Hepatocyte (in vitro differentiated cells): Measurements from ENCODE around the gene DCC.

Source experiments
- CTCF ChIP-seq: fragments of 200-600 bp; sonication (generic); IDR thresholded peaks from 2 replicates; pipeline ENCODE4 v1.5.1; 2016; ENCODE audit warnings: antibody characterized with exemption, mild to moderate bottlenecking; ENCODE audit not compliant: poor library complexity
- EZH2 ChIP-seq: fragments of 200-600 bp; sonication (generic); IDR thresholded peaks from 2 replicates; pipeline ENCODE4 v1.6.1; 2016; ENCODE audit warnings: antibody characterized with exemption, mild to moderate bottlenecking, borderline replicate concordance
- EZH2phosphoT487 ChIP-seq: fragments of 200-600 bp; sonication (generic); IDR thresholded peaks from one replicate; pipeline ENCODE4 v1.6.1; 2018; ENCODE audit warnings: antibody characterized with exemption, mild to moderate bottlenecking, low read depth, moderate library complexity; ENCODE audit not compliant: unreplicated experiment, severe bottlenecking

DNA sequence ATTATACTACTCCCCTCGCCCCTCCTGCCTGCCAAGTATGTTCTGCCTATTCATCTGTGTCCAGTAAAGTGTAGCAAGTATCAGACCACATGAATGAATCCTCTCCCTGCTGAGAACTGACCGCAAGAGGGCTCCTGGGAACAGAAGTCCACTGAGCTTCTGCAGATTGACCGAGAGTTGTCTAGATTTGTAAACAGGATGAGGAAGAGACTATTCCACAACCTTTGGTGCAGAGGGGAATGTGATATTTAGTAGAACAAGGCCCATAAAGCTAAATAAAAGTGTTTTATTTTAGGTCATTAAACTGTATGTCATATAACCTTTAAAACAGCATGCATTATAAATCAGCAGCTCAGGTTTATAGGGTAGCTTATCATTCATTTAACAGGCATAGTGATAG is 377.0 kb downstream of the DCC start:
- TF ChIP-seq EZH2 (no peak), CTCF (peak; percentile 56), EZH2phosphoT487 (no peak)
